HG02938 (cell line): ENCODE measurements around the gene METTL15.
"Not testable (repeated sequence)": the region's sequence is repeated elsewhere in the genome, so short reads cannot be mapped to it uniquely, and the experiment has no call there.

ENCODE experiments used
- ATAC-seq: cut with Tn5 transposase; IDR thresholded peaks from one replicate; pipeline ENCODE4 v1.9.1; 2021; ENCODE audit warnings: mild to moderate bottlenecking, moderate library complexity; ENCODE audit not compliant: unreplicated experiment

Gene METTL15

GRCh38 chr11:28195449-28195848, 87.3 kb downstream of the METTL15 start:
- ATAC-seq, result no peak

- ATAC-seq, result no peak
These were observed 101.7 kb downstream of the METTL15 start for GRCh38 chr11:28209906-28210305.

- ATAC-seq, result not testable (repeated sequence)
These were observed 113.9 kb downstream of the METTL15 start for GRCh38 chr11:28222063-28222462.

- peak; percentile 82 for ATAC-seq
These were observed 115.4 kb downstream of the METTL15 start for GRCh38 chr11:28223577-28223976.

GRCh38 chr11:28223994-28224393, 115.8 kb downstream of the METTL15 start:
- no peak for ATAC-seq

GRCh38 chr11:28227460-28227859, 119.3 kb downstream of the METTL15 start:
- no peak for ATAC-seq

GRCh38 chr11:28228196-28228895, 120.2 kb downstream of the METTL15 start:
- no peak for ATAC-seq

- ATAC-seq, result no peak
These were observed 123.3 kb downstream of the METTL15 start for GRCh38 chr11:28231475-28231874.

GRCh38 chr11:28232649-28233048, 124.5 kb downstream of the METTL15 start:
- ATAC-seq, result no peak

GRCh38 chr11:28241760-28242159, 133.6 kb downstream of the METTL15 start:
- no peak for ATAC-seq

GRCh38 chr11:28242596-28242995, 134.4 kb downstream of the METTL15 start:
- no peak for ATAC-seq

- ATAC-seq, result no peak
These were observed 134.9 kb downstream of the METTL15 start for GRCh38 chr11:28243061-28243460.

GRCh38 chr11:28243581-28243980, 135.4 kb downstream of the METTL15 start:
- ATAC-seq, result no peak

GRCh38 chr11:28245131-28245530, 136.9 kb downstream of the METTL15 start:
- no peak for ATAC-seq

- ATAC-seq, result peak; percentile 59
These were observed 142.0 kb downstream of the METTL15 start for GRCh38 chr11:28250192-28250591.

- no peak for ATAC-seq
These were observed 143.1 kb downstream of the METTL15 start for GRCh38 chr11:28251257-28251656.

- no peak for ATAC-seq
These were observed 149.6 kb downstream of the METTL15 start for GRCh38 chr11:28257761-28258160.

GRCh38 chr11:28259177-28259843, 151.1 kb downstream of the METTL15 start:
- peak; percentile 88 for ATAC-seq

GRCh38 chr11:28268925-28269324, 160.7 kb downstream of the METTL15 start:
- no peak for ATAC-seq

GRCh38 chr11:28269586-28269985, 161.4 kb downstream of the METTL15 start:
- ATAC-seq, result no peak

GRCh38 chr11:28272247-28272646, 164.1 kb downstream of the METTL15 start:
- not testable (repeated sequence) for ATAC-seq

GRCh38 chr11:28274216-28274615, 166.0 kb downstream of the METTL15 start:
- no peak for ATAC-seq
